Measurements from ENCODE around the gene SEMA4C.
"Not testable (repeated sequence)": the region's sequence is repeated elsewhere in the genome, so short reads cannot be mapped to it uniquely, and the experiment has no call there.

Gene SEMA4C

DNA sequence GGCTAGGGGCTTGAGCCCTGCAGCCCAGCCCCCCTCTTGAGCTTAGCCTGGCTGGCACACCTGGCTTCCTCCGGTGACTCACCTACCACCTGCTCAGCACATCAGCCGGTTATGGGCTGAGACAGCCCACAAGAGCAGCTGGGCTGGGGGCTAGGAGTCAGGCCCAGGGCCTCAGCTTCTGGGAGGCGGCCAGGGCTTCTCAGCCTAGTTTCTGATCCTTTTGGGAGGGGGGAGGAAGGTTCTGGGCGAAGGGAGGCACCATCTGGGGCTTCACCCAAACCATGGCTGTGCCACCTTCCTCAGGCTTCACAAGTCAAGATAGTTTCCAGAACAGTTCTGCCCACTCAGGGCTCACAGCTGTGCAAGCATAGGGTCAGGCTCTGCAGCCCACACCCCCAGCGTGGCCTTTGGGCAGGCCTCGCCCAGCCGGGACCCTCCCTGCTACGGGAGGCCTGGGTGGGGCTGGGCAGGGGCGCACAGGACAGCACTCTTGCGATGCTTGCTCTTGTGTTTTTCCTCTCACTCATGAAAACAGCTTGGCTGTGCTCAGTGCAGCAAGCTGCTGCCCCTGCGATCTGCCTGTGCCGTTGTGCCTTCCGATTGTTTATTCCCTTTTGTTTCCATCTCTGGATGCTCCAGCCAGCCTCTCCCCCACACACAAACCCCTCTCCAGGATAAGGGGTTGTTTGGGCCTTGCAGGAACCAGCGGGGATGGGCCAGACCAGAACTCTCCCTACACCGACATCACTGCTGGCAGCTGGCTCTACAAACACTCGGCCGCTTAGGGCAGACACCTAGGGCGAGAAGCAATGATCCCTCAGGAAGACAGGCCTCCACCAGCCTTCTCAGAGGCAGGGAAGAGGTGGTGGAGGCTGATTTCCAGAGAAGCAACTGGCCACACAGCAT, 26.1 kb upstream of the SEMA4C start:
- no peak for DNase-seq

DNA sequence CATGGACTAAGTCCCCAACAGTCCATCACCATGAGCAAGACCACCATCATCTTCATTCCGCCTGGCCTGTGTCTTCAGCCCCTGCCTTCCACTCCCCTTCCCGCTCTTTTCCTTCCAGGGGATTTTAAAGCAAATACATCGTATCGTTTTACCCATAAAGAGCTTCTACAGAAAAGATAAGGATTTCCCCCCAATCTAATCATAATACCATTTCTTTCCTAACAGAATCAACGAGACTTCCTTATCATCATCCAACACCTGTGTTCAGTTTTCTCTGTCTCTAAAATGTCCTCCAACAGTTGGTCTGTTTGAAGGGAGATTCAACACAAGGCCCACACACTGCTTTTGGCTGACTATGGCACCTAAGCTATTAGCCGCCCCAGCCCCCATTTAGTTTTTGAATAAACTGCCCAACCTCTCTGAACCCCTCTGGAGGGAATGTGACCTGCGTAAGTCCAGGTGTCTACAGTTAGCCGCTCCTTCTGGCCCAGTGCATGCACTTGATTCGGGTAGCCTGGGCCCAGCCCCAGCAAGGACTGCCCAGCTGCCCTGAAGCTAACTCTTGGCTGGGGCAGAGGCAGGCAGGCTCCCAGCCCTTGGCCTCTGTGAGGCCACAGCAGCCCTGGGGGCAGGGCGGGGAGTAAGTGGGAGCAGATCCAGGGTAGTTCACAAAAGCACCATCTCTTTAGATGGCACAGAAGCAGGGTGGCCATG, 25.3 kb upstream of the SEMA4C start:
- no peak for DNase-seq

DNA sequence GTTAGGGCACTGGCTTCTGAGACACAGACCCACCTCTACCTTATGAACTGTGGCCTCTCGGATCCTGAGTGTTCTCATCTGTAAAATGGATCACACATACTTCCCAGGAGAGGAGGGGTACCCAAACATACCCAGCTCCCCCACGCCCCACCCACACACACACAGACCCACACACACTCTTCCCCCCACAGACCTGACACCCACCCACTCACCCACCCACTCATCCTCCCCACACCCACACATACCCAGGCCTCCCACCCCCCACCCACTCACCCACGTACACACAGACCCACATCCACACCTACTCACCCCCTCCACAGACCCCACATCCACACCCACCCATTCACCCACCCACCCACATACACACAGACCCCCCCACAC, 24.3 kb upstream of the SEMA4C start:
- DNase-seq = no peak

DNA sequence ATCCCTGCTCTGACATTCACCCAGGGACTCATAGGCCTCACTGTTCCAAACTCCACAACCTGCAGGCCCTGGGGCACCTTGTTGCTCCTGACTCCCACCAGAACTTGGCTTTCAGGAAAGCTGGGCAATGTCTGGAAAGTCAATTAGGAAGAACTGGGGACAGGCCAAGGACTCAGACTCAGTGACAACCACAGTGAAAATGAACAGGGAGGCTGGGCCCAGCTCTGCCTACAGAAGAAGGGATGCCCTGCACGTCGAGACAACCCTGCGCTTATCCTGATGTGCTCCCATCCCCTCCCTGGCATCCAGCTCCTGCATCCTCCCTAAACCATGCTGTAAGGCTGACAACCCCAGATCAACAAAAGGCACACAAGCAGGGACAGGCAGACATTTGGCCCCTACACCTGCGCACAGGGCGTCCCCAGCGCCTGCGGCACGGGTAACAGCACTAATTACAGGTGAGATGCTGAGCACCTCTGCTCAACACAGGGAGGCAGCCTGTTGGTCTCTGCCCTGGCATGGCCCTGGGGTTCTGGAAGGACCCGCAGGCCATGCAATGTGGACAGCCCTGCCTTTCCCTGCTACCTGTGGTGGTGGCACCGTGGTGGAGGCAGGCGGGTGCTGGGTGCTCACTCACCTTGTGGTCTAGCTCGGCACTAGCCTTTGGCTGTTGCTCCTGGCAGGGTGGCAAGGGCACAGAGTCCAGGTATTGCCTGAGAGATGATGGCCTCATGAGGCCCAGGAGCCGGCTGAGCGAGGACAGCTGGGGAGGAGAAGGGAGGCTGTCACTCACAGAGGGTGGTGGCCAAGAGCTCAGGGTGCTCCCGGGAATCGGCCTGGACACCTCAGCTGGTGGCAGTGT, 23.6 kb upstream of the SEMA4C start:
- no peak for DNase-seq

DNA sequence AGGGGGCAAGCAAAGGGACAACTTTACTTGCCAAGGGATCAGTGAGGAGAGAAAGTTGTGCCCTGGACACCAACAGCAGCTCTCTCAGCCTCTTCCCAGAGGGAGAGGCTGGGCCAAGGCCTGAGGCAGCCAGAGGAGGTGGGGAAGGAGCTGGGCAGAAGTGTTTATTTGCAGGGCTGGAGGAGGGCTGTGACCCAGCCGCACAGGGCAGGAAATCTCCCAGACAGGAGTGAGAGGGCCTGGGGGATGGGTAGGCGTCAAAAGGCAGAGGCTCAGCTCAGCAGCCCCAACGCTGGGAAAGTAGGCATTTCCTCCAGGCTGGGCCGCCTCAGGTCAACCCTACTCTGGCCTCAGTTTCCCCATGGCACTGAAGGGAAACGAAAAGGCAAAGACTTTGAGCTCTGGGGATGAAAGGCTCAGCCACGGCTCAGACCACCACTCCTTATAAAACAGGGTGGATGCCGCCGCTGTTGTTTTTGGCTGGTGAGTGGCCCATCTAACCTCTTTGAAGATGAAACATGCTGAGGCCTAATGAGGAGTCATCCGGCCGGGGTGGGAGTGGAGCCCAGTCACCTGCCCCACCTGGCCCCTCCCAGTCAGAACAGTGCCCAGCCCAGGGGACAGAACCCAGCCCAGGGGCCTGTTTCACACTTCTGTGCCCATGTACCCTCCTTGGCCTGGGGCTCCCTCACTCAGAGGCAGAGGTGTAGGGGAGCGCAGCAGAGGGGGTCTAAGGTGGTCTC, 21.9 kb upstream of the SEMA4C start:
- no peak for DNase-seq

DNA sequence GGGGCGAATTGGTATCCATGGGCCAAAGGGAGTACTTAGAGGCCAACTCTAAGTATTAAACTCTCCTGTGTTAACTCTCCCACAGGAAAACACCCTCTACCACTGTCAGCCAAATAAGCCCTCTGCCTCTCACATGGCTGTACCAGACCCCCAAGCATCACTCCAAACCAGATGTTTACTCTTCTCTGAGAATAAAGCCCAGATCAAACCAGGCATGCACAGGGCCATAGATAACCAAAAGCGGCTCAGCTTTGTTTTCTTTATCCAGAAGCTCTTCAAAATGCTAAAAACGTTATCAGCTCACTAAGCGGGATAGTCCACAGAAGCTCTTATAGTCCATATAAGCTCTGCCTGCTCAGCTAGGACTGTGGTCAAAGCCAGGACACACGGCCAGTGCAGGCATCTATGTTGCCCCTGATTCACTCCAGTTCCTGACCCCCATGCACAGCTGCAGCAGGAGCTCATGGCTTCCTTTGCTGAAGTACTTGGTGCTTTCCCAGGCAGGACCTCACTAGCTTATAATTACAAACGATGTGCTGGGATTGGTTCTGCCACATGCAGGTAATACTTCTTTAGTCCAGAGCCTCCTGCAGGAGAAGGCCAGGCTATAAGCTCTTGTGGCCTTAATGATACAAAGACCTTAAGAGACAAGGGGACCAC, 21.0 kb upstream of the SEMA4C start:
- no peak for DNase-seq

DNA sequence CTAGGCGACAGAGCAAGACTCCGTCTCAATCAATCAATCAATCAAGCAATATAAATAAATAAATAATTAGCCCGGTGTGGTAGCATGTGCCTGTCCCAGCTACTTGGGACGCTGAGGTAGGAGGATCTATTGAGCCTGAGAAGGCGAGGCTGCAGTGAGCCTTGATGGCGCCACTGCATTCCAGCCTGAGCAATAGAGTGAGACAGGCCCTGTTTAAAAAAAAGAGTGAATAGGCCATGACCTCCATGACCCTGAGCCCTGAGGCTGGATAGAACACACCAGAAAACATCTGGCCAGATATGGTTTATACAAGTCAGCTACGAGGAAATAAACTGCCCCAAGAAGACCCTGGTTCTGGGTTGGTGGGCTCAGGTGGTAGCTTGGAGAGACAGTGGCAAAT, 20.4 kb upstream of the SEMA4C start:
- DNase-seq = no peak

DNA sequence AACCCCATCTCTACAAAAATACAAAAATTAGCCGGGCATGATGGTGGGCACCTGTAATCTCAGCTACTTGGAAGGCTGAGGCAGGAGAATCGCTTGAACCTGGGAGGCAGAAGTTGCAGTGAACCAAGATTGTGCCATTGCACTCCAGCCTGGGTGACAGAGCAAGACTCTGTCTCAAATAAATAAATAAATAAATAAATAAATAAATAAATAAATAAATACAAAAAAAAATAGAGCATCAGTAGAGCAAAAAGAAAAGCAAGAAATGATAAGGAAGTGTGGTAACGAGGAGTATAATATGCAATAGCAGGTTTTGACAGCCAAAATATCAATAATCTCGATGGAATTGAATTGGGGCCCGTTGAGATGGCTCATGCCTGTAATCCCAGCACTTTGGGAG, 19.6 kb upstream of the SEMA4C start:
- not testable (repeated sequence) for DNase-seq

DNA sequence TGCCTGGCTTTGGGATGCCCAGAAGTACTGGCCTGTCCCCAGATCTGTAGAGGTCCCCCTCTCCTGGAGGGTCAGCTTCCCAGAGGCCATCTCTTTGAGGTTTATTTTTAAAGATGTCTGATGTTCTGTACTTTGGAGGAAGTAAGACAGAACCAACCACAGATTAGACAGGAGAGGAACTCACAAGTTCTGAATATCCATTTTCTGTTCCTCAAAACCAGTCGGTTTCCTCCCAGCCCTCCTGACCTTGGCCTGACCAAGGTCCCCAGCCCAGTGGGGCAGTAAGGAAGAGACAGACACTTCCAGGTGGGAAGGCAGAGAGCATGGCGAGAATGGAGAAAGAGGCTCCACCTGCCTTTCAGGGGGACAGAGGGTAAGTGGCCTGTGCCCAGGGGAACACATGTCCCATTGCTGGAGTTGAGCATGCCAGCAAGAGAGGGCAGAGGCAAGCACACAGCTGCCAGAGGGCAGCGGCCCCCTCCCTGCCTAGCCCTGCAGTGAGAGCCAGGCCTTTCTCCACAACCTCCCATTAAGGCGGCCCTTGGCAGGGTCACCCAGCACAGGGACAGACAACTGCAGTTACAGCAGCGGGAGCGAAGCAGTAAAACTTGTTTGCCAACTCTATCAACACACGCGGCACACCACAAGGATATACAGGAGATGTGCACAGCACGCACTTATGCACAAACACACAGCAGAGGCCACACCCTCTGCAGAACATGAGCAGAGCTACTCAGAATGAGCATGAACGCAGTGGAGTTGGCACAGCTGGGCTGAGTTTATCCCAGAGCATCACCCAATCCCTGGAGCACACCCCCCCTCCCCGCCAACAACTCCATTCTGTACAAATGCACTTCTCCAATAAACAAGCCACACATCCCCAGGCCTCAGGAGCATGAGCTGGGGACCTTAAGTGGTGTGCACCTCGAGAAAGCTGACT, 18.5 kb upstream of the SEMA4C start:
- DNase-seq = no peak

DNA sequence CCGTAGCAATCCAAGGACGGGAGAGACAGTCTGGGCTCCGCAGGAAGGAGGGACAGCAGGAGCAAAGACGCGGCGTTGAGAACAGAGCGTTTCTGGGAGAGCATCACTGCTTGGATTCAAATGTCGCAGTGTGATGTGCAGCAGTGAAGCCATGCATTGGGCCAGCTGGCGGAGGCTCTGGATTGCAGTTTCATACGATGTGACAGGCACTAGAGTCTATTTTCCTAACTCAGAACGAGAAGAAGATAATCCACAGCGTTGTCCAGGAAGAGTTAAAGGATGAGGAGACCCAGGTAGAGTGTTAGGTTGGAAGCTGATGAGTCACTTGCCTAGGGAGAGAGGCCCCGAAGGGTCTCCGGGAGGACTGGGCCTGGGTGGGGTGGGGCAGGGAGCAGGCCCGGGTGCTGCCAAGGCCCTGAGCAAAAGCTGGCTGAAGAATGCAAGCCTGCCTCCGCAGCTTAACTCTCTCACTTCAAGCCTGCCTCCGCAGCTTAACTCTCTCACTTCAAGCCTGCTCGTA, 17.7 kb upstream of the SEMA4C start:
- no peak for DNase-seq

DNA sequence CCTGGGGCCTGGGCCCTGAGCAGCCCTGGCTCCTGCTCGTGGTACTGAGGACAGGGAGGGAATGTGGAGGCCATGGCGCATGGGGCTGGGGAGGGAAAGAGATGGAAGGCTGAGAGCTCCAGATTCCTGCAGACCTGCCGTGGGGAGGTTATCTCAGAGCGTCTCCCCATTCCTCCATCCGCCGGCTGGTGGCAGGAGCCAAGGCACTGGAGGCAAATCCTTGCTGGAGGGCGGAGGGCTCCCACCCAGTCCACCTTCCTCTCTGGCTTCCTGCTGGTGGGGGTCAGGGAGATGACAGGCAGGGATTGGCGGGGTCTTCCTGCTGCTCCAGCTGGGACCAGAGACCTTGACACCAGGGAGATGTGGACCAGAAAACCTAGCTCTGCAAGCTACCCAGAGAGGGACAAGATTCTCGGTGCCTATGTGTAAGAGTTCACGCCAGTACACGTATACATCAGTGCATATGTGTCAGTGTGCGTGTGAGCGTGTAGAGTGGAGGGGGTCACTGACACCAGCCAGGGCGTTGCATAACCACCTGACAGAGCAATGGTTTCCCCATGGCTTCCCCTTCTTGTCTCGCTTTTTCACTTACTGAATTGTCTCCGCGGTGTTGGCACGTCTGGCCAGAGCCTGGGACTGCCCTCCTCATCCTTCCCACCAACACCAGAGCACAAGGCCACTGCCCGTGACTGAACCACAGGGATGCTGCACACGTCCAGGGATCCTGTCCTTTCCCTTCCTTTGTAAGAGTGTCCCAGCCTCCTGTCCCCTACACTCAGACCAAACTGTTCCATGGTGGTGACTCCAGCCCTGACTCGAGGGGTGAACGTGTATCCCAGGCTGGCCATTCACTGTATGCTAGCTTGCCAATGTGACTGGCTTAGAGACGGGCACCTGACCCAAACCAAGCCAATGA, 15.8 kb upstream of the SEMA4C start:
- DNase-seq = no peak

DNA sequence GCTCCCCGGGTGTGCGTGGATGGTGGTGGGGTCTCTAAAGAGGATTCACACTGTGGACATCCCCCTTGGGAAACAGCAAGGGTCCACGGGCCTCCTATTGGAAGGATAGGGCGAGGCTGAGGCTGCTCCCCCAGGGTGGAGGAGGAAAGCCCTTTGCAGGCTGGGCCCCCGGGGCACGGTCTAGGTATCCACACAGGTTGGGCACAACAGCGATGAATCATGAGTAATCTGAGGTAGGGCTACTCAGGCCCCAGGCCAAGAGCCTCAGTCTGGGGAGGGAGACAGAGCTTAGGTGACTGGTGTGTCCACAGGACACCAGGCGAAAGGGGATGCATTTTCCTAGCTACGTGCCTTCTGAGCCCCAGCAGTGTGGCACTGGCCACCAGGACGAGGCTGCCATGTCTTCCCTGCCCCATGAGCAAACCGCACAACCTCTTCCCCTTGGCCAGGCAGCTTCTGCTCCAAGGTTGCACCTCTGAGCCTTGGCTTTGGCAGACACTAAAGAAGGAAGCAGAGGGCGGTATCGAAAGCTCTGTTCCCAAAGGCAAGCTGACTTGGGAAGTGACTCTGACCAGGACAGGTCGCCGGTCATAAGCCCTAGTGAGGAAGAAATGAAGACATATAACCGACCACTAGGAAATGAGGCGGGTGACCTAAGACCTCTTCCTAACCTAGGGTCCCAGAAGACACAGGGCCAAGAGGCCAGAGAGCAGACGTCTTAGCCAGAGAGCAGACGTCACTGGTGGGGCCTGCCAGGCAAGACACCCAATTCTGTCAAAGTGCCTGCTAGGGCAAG, 14.6 kb upstream of the SEMA4C start:
- no peak for DNase-seq

DNA sequence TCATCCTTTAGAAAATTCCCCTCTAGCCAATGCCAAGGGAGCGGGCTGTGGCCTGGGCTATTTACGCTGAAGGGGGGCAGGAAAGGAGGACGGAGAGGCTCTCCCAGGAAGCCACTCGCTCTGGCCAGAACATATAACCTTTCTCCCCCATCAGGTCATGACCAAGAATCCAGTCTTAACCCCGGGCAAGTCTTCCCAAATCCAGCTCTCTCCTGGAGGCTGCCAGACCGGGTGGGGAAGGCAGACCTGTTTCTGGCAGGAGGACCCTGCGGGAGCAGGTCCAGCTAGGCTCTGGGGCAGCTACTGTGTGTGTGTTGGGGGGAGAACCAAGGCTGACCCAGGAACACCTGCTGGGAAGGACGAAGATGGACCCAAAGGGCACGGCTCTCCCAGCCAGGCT, 13.4 kb upstream of the SEMA4C start:
- DNase-seq = no peak

DNA sequence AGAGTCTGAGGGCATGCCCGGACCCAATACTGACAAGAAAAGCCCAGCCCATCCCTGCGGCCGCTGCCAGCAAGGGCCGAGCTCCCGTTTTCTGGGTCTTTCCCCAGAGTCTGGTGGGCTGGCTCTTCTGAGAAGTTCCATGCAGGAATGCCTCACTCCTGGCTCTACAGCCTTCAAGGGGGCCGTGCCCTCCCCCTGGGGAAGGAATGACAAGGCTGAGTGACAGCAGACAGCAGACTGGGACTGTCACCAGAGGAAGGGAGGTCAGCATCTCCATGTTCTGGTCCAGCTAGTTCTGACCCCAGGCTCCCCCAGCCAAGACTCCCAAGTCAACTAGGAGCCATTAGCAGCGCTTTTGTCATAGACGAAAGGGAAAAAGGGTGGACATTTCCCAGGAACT, 13.0 kb upstream of the SEMA4C start:
- no peak for DNase-seq

DNA sequence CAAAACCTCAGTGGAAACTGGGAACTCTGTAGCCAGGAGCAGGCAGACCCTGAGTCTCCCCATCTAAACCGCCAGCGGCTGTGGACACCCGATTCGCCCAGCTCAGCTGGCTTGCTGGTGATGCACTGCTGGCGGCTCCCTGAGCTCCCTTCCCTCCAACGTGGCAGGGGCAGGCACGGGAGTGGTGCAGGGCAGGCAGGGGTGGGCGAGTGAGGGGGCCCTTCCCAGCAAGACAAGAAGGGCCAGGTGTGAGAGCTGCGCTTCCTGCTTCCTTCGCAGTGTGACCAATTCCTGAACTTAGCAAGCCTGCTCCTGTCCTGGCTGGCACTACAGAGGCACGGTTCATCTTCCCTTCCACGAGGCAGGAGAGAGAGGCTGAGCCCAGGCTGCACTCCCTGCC, 12.3 kb upstream of the SEMA4C start:
- no peak for DNase-seq

DNA sequence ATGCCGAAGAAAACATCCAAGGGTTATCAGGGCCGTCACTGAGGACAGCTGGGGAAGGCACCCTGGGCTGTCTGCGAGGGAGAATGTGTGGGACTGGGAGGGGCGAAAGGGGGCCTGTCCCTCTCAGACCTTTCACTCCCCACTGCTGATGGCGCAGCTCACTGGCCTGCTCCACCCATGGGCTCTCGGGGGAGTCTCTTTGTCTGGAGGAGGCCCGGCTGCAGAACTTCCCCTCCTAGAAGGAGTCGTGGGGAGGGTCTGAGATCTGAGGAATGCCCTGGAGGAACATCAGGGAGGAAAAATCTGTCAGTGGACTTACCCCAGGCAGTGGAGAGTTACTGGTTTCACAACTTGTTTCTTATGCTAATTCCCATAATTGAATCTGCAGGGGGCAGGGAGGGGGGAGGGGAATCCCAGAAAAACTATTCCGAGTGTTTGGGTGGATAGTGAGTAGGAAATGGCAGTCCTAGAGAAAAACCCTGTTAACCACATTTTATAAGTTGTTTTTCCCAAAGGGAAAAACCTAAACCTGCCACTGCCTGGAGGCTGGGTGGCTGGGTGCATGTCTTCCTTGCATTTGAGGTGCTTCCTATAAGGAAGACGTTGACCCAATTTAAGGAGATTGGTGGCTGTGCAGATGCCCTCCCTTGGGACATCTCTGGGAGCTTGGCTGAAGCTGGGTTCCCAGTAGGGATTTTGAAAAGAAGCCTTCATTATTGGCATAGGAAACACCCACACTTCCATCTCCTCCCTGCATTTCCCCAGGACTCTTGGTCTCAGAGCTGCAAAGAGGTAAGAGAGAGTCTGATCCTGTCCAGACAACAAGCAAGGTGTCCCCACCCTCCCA, 11.7 kb upstream of the SEMA4C start:
- DNase-seq = no peak

DNA sequence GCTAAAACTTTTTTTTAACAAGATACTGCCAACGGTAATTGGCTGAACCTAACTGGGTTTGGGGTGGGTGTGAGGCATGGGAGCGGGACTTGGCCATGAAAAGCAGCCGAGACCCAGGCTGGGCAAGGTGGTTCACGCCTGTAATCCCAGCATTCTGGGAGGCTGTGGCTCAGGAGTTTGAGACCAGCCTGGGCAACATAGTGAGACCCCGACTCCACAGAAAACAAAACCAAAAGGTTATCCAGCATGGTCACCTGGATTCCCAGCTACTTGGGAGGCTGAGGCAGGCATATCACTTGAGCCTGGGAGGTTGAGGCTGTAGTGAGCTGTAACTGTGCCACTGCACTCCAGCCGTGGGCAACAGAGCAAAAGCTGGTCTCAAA, 11.0 kb upstream of the SEMA4C start:
- DNase-seq = no peak

DNA sequence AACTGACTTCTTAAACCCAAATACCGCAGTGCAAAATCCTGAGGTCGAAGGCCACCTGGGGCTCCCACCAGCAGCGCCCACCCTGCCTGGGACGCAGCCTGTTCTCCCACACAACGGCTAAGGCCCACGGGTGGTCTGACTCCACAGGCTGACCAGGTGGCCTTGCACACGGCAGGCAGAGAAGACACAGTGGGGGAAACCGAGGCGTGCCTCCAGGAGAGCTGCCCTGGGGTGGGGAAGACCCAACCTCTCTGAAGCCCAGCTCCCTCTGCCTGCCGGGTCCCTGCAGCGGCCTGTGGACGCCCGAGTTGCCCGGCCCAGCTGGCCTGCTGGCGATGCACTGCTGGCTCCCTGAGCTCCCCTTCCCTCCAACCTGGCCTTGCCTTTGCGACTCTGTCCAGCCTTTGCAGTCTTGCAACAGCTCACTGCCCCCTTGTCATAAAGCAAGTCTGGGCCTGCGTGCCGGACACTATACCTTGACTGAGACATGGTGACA, 9.7 kb upstream of the SEMA4C start:
- no peak for DNase-seq

Data from amniotic stem cell (primary cell).